PC-3 (cell line): ENCODE results near the gene EPG5. TPM values are rescaled to one million over a fixed set of nuclear protein-coding genes. Genes with fewer than 3 reads are reported as not detected.
"Not testable (repeated sequence)": the region's sequence is repeated elsewhere in the genome, so short reads cannot be mapped to it uniquely, and the experiment has no call there.

ENCODE experiments used
- ATAC-seq: fragments of 200-7000 bp; cut with Tn5 transposase; 2 replicates; pipeline ENCODE4 v1.9.1; 2020; ENCODE audit warnings: mild to moderate bottlenecking, moderate library complexity
- BruUV-seq: library from RNA; stranded (reverse); fragments of 400-500 nt; replicated peaks from 2 replicates; lab custom pipeline; 2021; lab: Mats Ljungman, UMichigan
- CTCF ChIA-PET: fragments of 300-600 bp; sonication (Branson Sonifier 250); formaldehyde crosslinking; loops from one replicate; lab custom pipeline; 2022; ENCODE audit warnings: antibody characterized with exemption; lab: Charles Lee
- POLR2A ChIA-PET: fragments of 300-600 bp; sonication (Branson Sonifier 250); formaldehyde crosslinking; loops from one replicate; lab custom pipeline; 2022; ENCODE audit warnings: antibody characterized with exemption; ENCODE audit not compliant: unreplicated experiment; lab: Charles Lee
- DNase-seq: peaks from one replicate; pipeline ENCODE4 v3.0.0-alpha.2; 2015
- H2AFZ ChIP-seq: fragments of 300-600 bp; sonication (generic); 2 replicates; pipeline ENCODE4 v1.6.0; 2016; ENCODE audit warnings: antibody characterized with exemption, low read length
- H3F3A ChIP-seq: fragments of 300-600 bp; sonication (generic); one replicate; pipeline ENCODE4 v1.6.0; 2017; ENCODE audit warnings: antibody characterized with exemption, low read length, control low read depth, mild to moderate bottlenecking; ENCODE audit not compliant: unreplicated experiment
- H3K27ac ChIP-seq: fragments of 300-600 bp; sonication (generic); 2 replicates; pipeline ENCODE4 v1.5.1; 2016; ENCODE audit warnings: mild to moderate bottlenecking, low read length
- H3K27me3 ChIP-seq: fragments of 300-600 bp; sonication (generic); 2 replicates; pipeline ENCODE4 v1.6.1; 2016; ENCODE audit warnings: low read length, mixed read lengths
- H3K36me3 ChIP-seq: fragments of 300-600 bp; sonication (generic); 2 replicates; pipeline ENCODE4 v1.6.1; 2016; ENCODE audit warnings: low read depth, mixed run types, low read length, mixed read lengths
- H3K4me1 ChIP-seq: fragments of 300-600 bp; sonication (generic); 2 replicates; pipeline ENCODE4 v1.5.1; 2016; ENCODE audit warnings: low read length; ENCODE audit not compliant: insufficient read depth
- H3K4me2 ChIP-seq: fragments of 300-600 bp; sonication (generic); 2 replicates; pipeline ENCODE4 v1.6.0; 2016; ENCODE audit warnings: low read length
- H3K4me3 ChIP-seq: fragments of 300-600 bp; sonication (generic); 2 replicates; pipeline ENCODE4 v1.5.1; 2016; ENCODE audit warnings: mild to moderate bottlenecking, low read length, mixed read lengths
- H3K79me2 ChIP-seq: fragments of 300-600 bp; sonication (generic); 2 replicates; pipeline ENCODE4 v1.6.1; 2017; ENCODE audit warnings: low read length, mixed read lengths
- H3K9ac ChIP-seq: fragments of 300-600 bp; sonication (generic); 2 replicates; pipeline ENCODE4 v1.6.0; 2016; ENCODE audit warnings: mild to moderate bottlenecking, low read length
- H3K9me2 ChIP-seq: fragments of 300-600 bp; sonication (generic); replicated peaks from 2 replicates; pipeline ENCODE4 v1.6.1; 2016; ENCODE audit warnings: mixed run types, low read length, mixed read lengths
- H3K9me3 ChIP-seq: fragments of 300-600 bp; sonication (generic); 2 replicates; pipeline ENCODE4 v1.6.1; 2016; ENCODE audit warnings: low read length, mixed read lengths
- H4K20me1 ChIP-seq: fragments of 300-600 bp; sonication (generic); 2 replicates; pipeline ENCODE4 v1.6.1; 2016; ENCODE audit warnings: low read length, mixed read lengths
- EZH2 ChIP-seq: fragments of 300-600 bp; sonication (generic); IDR thresholded peaks from one replicate; pipeline ENCODE4 v1.6.1; 2017; ENCODE audit warnings: antibody characterized with exemption, mild to moderate bottlenecking, low read length; ENCODE audit not compliant: unreplicated experiment
- EZH2phosphoT487 ChIP-seq: fragments of 300-600 bp; sonication (generic); IDR thresholded peaks from 2 replicates; pipeline ENCODE4 v1.6.1; 2018; ENCODE audit warnings: mild to moderate bottlenecking, antibody characterized with exemption, low read length, borderline replicate concordance
- intact Hi-C: fragments of 100-400 bp; cut with micrococcal nuclease; formaldehyde crosslinking; loops from 2 replicates; pipeline ENCODE4 v1.9.0; 2023
- total RNA-seq: library from RNA; depleted of rRNA; stranded (reverse); fragments of >200 nt; gene quantifications from 2 replicates; pipeline ENCODE4 v1.2.3, GENCODE V29; 2014
- TF ChIP-seq, protein P1 (sequence below): fragments of 300-600 bp; sonication (generic); conservative IDR thresholded peaks from 2 replicates; pipeline ENCODE4 v1.5.1; 2017; ENCODE audit warnings: antibody characterized with exemption, low read depth, mild to moderate bottlenecking, low read length

Gene EPG5
- total RNA-seq, 1 experiment from 2014 or later, result 7.1 TPM

DNA sequence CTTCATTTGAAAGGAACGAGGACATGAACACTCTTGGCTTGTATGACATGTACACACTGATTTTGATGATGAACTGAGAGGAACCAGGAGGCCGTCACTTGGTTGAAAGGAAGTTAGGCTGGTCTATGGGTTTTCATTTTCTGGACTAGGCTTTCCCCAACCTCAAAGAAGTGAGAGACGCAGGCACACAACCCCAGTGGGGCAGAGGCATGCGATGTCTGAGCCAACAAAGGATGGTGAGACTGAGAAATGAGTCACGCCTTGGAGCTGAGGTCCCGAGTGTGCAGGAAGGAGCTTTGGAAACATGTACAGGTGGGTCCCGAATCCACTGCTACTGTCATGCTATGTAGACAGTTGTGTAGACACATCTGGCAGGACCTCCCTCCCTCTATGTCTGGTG lies 117.6 kb downstream of the EPG5 start:
- ATAC-seq, result no peak
- no peak overlapping the region for H3K4me2 ChIP-seq
- H3K27me3 ChIP-seq, result no peaks in the 10 kb centered on the region
- no peaks in the 10 kb centered on the region for H3K79me2 ChIP-seq
- no peaks in the 10 kb centered on the region for H3K36me3 ChIP-seq
- H3K4me1 ChIP-seq, result no peaks in the 10 kb centered on the region
- no peak for TF ChIP-seq EZH2
- TF ChIP-seq, protein P1, sequence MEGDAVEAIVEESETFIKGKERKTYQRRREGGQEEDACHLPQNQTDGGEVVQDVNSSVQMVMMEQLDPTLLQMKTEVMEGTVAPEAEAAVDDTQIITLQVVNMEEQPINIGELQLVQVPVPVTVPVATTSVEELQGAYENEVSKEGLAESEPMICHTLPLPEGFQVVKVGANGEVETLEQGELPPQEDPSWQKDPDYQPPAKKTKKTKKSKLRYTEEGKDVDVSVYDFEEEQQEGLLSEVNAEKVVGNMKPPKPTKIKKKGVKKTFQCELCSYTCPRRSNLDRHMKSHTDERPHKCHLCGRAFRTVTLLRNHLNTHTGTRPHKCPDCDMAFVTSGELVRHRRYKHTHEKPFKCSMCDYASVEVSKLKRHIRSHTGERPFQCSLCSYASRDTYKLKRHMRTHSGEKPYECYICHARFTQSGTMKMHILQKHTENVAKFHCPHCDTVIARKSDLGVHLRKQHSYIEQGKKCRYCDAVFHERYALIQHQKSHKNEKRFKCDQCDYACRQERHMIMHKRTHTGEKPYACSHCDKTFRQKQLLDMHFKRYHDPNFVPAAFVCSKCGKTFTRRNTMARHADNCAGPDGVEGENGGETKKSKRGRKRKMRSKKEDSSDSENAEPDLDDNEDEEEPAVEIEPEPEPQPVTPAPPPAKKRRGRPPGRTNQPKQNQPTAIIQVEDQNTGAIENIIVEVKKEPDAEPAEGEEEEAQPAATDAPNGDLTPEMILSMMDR, result no peak
- no peak for TF ChIP-seq EZH2phosphoT487
- H3K9me2 ChIP-seq, result no peaks in the 10 kb centered on the region
- no peak overlapping the region for H2AFZ ChIP-seq
- no peaks in the 10 kb centered on the region for H3K9me3 ChIP-seq
- H3F3A ChIP-seq, result no peaks in the 10 kb centered on the region
- H3K9ac ChIP-seq, result no peak overlapping the region
- H3K27ac ChIP-seq, result no peak overlapping the region
- no peak overlapping the region for H3K4me3 ChIP-seq
- BruUV-seq, result no TSS peak
- intact Hi-C loops, result no loop called here
- no peaks in the 10 kb centered on the region for H4K20me1 ChIP-seq
- ChIA-PET POLR2A (no interaction called here), CTCF (interaction anchor here (0.7 kb wide), 1 partner anchor 31 kb away, joined by 3 read pairs; no protein-coding TSS in a partner anchor)
- no peak for DNase-seq

DNA sequence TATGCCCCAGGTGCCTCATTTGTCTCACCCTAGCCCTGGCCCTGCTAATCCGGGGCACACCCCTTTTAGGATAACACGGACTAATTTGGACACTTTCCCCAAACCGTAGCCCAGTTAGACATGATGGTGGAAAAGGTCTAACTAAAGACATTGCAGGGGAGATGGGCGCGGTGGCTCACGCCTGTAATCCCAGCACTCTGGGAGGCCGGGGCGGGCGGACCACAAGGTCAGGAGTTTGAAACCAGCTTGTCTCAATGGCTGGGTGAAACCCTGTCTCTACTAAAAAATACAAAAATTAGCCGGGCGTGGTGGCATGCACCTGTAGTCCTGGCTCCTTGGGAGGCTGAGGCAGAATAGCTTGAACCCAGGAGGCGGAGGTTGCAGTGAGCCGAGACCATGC lies 118.5 kb downstream of the EPG5 start:
- BruUV-seq, H3K4me2 ChIP-seq, H2AFZ ChIP-seq, H3K9me2 ChIP-seq, H3K9me3 ChIP-seq, intact Hi-C loops, DNase-seq, H3K27me3 ChIP-seq, H3K4me3 ChIP-seq, ATAC-seq, H3K4me1 ChIP-seq, H3K9ac ChIP-seq, POLR2A ChIA-PET, H3K36me3 ChIP-seq, H4K20me1 ChIP-seq, H3K79me2 ChIP-seq, CTCF ChIA-PET, H3K27ac ChIP-seq, H3F3A ChIP-seq: not testable (repeated sequence)

DNA sequence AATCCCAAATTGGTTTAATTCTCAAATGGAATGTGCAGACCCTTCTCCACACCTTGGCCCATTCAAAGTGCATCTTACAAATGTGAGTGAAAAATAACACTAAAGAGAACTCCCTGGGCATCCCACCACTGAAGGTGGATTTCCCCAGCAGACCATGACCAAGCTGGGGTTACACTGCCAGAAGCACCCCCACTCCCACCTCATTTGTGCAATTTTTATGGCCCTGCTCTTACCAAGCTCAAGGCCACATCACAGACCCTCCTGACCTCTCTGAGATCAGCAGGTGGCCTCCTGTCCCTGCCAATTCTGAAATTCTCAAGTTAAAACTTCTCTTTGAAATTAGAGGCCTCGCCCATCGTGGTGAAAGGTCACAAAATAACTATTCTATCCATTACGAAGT lies 120.0 kb downstream of the EPG5 start:
- intact Hi-C loops, result no loop called here
- no peak overlapping the region for H3K4me3 ChIP-seq
- no peaks in the 10 kb centered on the region for H3K27me3 ChIP-seq
- no peak overlapping the region for H2AFZ ChIP-seq
- H3K36me3 ChIP-seq, result no peaks in the 10 kb centered on the region
- POLR2A ChIA-PET, result no interaction called here
- no TSS peak for BruUV-seq
- no peaks in the 10 kb centered on the region for H4K20me1 ChIP-seq
- H3K9ac ChIP-seq, result no peak overlapping the region
- no peaks in the 10 kb centered on the region for H3K79me2 ChIP-seq
- no peak overlapping the region for H3K4me2 ChIP-seq
- H3K9me3 ChIP-seq, result no peaks in the 10 kb centered on the region
- no peaks in the 10 kb centered on the region for H3K4me1 ChIP-seq
- H3F3A ChIP-seq, result no peaks in the 10 kb centered on the region
- no peaks in the 10 kb centered on the region for H3K9me2 ChIP-seq
- no peak for ATAC-seq
- CTCF ChIA-PET, result no interaction called here
- H3K27ac ChIP-seq, result no peak overlapping the region
- no peak for TF ChIP-seq EZH2
- no peak for TF ChIP-seq EZH2phosphoT487
- TF ChIP-seq, protein P1, result no peak
- DNase-seq, result no peak
